Activated gamma-delta T cell treated with anti-CD3 and anti-CD28 coated beads, Interleukin-2, amount 50 U/mL, for 16 hours (primary cell): Measurements from ENCODE around the gene FOXJ3.

Experiments
- DNase-seq: peaks from one replicate; pipeline ENCODE4 v3.0.0-alpha.2; 2020; ENCODE audit warnings: low read depth

Gene FOXJ3

GRCh38 chr1:42167611-42168390 lies 167.2 kb downstream of the FOXJ3 start:
- no peak for DNase-seq

GRCh38 chr1:42165511-42166210 lies 169.4 kb downstream of the FOXJ3 start:
- no peak for DNase-seq

- no peak for DNase-seq
These were observed 170.2 kb downstream of the FOXJ3 start, which contains the start of gene GUCA2A for GRCh38 chr1:42164551-42165420. GUCA2A (minus strand) TSS chr1:42164745; CDS start chr1:42164712, 33 bp downstream.

GRCh38 chr1:42163536-42164503 lies 171.2 kb downstream of the FOXJ3 start:
- no peak for DNase-seq

- no peak for DNase-seq
These were observed 171.9 kb downstream of the FOXJ3 start for GRCh38 chr1:42163114-42163513.

GRCh38 chr1:42162181-42162580 lies 172.9 kb downstream of the FOXJ3 start:
- DNase-seq: no peak

GRCh38 chr1:42158189-42158588 lies 176.8 kb downstream of the FOXJ3 start:
- no peak for DNase-seq

GRCh38 chr1:42157667-42158066 lies 177.4 kb downstream of the FOXJ3 start:
- no peak for DNase-seq

GRCh38 chr1:42155362-42155761 lies 179.7 kb downstream of the FOXJ3 start:
- DNase-seq: no peak

- no peak for DNase-seq
These were observed 180.3 kb downstream of the FOXJ3 start for GRCh38 chr1:42154685-42155084.

GRCh38 chr1:42153624-42154023 lies 181.4 kb downstream of the FOXJ3 start:
- DNase-seq: no peak

GRCh38 chr1:42152907-42153600 lies 182.0 kb downstream of the FOXJ3 start, which contains the start of gene GUCA2B:
GUCA2B (plus strand) TSS chr1:42153410; CDS start chr1:42153451, 41 bp downstream.
- no peak for DNase-seq

GRCh38 chr1:42152119-42152518 lies 182.9 kb downstream of the FOXJ3 start:
- no peak for DNase-seq

GRCh38 chr1:42150651-42151050 lies 184.4 kb downstream of the FOXJ3 start:
- no peak for DNase-seq

- no peak for DNase-seq
These were observed 186.9 kb downstream of the FOXJ3 start for GRCh38 chr1:42148166-42148565.

GRCh38 chr1:42146626-42147320 lies 188.3 kb downstream of the FOXJ3 start:
- peak; percentile 49 for DNase-seq

GRCh38 chr1:42145764-42146625 lies 189.0 kb downstream of the FOXJ3 start:
- DNase-seq: no peak

GRCh38 chr1:42145389-42145716 lies 189.7 kb downstream of the FOXJ3 start:
- DNase-seq: no peak
